ENCODE data around the gene LRRTM1. TPM values are rescaled to one million over a fixed set of nuclear protein-coding genes. Genes with fewer than 3 reads are reported as not detected.

Gene LRRTM1
- total RNA-seq, 1 experiment from 2014 or later, result not detected

GRCh38 chr2:80340022-80340421, 35.5 kb upstream of the LRRTM1 start:
- intact Hi-C loops (cut with micrococcal nuclease; ENCODE audit: unreplicated experiment), result no loop called here
- no peak overlapping the region for H3K27ac Mint-ChIP-seq (ENCODE audit: unreplicated experiment)
- CTCF ChIA-PET, result no interaction called here
- no peak for DNase-seq
- no peak for TF ChIP-seq CTCF (IDR thresholded peaks at IDR 0.05; ENCODE audit: unreplicated experiment)
- no peaks in the 10 kb centered on the region for H3K27me3 Mint-ChIP-seq (ENCODE audit: unreplicated experiment)
- H3K36me3 Mint-ChIP-seq (ENCODE audit: insufficient read depth, unreplicated experiment), result no peaks in the 10 kb centered on the region
- no peaks in the 10 kb centered on the region for H3K4me1 Mint-ChIP-seq (ENCODE audit: low read depth, unreplicated experiment)
- no TSS peak for BruUV-seq (replicated peaks)
- peaks cover 15% of the 10 kb centered on the region for H3K9me3 Mint-ChIP-seq (ENCODE audit: low read depth, unreplicated experiment)
- no peak overlapping the region for H3K4me3 Mint-ChIP-seq (ENCODE audit: low read depth, unreplicated experiment)

DNA sequence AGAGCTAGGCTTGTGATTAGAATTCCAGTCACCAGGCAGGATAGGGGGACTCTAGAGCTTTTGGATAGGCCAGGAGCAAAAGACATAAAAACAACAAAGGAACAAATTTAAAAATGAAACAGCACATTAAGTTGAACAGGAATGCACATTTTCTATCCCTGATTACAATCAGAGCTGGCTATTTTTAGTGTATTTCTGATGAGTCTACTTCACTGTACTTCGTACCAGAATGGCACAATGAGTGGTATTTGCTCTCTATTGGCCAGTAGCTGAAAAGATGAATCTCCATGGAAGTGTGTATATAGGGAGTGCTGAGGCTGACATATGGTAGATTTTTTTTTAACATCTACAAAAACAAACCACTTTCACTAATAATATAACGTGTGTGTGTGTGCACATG, 34.2 kb upstream of the LRRTM1 start:
- no peak overlapping the region for H3K27ac Mint-ChIP-seq (ENCODE audit: unreplicated experiment)
- BruUV-seq (replicated peaks), result no TSS peak
- DNase-seq, result no peak
- H3K9me3 Mint-ChIP-seq (ENCODE audit: low read depth, unreplicated experiment), result peaks cover 6% of the 10 kb centered on the region
- H3K4me1 Mint-ChIP-seq (ENCODE audit: low read depth, unreplicated experiment), result no peaks in the 10 kb centered on the region
- no peak for TF ChIP-seq CTCF (IDR thresholded peaks at IDR 0.05; ENCODE audit: unreplicated experiment)
- H3K27me3 Mint-ChIP-seq (ENCODE audit: unreplicated experiment), result no peaks in the 10 kb centered on the region
- intact Hi-C loops (cut with micrococcal nuclease; ENCODE audit: unreplicated experiment), result no loop called here
- H3K36me3 Mint-ChIP-seq (ENCODE audit: insufficient read depth, unreplicated experiment), result no peaks in the 10 kb centered on the region
- no peak overlapping the region for H3K4me3 Mint-ChIP-seq (ENCODE audit: low read depth, unreplicated experiment)
- CTCF ChIA-PET, result no interaction called here

- H3K4me1 Mint-ChIP-seq (ENCODE audit: low read depth, unreplicated experiment), result no peaks in the 10 kb centered on the region
- no peaks in the 10 kb centered on the region for H3K27me3 Mint-ChIP-seq (ENCODE audit: unreplicated experiment)
- H3K27ac Mint-ChIP-seq (ENCODE audit: unreplicated experiment), result no peak overlapping the region
- CTCF ChIA-PET, result no interaction called here
- H3K4me3 Mint-ChIP-seq (ENCODE audit: low read depth, unreplicated experiment), result no peak overlapping the region
- no peaks in the 10 kb centered on the region for H3K36me3 Mint-ChIP-seq (ENCODE audit: insufficient read depth, unreplicated experiment)
- no peak for DNase-seq
- peaks cover 14% of the 10 kb centered on the region for H3K9me3 Mint-ChIP-seq (ENCODE audit: low read depth, unreplicated experiment)
- intact Hi-C loops (cut with micrococcal nuclease; ENCODE audit: unreplicated experiment), result no loop called here
- no TSS peak for BruUV-seq (replicated peaks)
- no peak for TF ChIP-seq CTCF (IDR thresholded peaks at IDR 0.05; ENCODE audit: unreplicated experiment)
These were observed 30.9 kb upstream of the LRRTM1 start for GRCh38 chr2:80335411-80335810.

GRCh38 chr2:80333886-80334285, 29.3 kb upstream of the LRRTM1 start:
- Mint-ChIP-seq H3K27me3 (ENCODE audit: unreplicated experiment) (no peaks in the 10 kb centered on the region), H3K4me1 (ENCODE audit: low read depth, unreplicated experiment) (no peaks in the 10 kb centered on the region), H3K4me3 (ENCODE audit: low read depth, unreplicated experiment) (no peak overlapping the region), H3K36me3 (ENCODE audit: insufficient read depth, unreplicated experiment) (no peaks in the 10 kb centered on the region), H3K9me3 (ENCODE audit: low read depth, unreplicated experiment) (peaks cover 16% of the 10 kb centered on the region), H3K27ac (ENCODE audit: unreplicated experiment) (no peak overlapping the region)
- TF ChIP-seq CTCF (IDR thresholded peaks at IDR 0.05; ENCODE audit: unreplicated experiment), result no peak
- intact Hi-C loops (cut with micrococcal nuclease; ENCODE audit: unreplicated experiment), result no loop called here
- no peak for DNase-seq
- BruUV-seq (replicated peaks), result no TSS peak
- CTCF ChIA-PET, result no interaction called here

All from Calu3 (cell line).